H1 (cell line): ENCODE measurements around the gene LDB1. TPM values are rescaled to one million over a fixed set of nuclear protein-coding genes. Genes with fewer than 3 reads are reported as not detected.
A peak's percentile ranks its signal among the peaks of the same experiment; 100 is the strongest.

ENCODE experiments used
- CTCF ChIA-PET: fragments of 300-600 bp; sonication (Branson Sonifier 250); formaldehyde crosslinking; loops from one replicate; lab custom pipeline; 2021; ENCODE audit not compliant: partially characterized antibody; lab: Charles Lee
- POLR2A ChIA-PET: fragments of 300-600 bp; sonication (Branson Sonifier 250); formaldehyde crosslinking; loops from one replicate; lab custom pipeline; 2021; ENCODE audit warnings: inconsistent platforms; ENCODE audit not compliant: partially characterized antibody; lab: Charles Lee
- DNase-seq, 2 experiments: peaks; one replicate each; pipeline versions ENCODE4 v3.0.0 to v3.0.0-alpha.2; 2010 to 2022; ENCODE audit warnings: low spot score in 2 of 2, low read depth in 1 of 2, mixed read lengths in 1 of 2
- FAIRE-seq: peaks from 2 replicates; lab custom pipeline; 2011; peaks lifted over from hg19 to GRCh38; lab: Jason Lieb, UNC
- H2AFZ ChIP-seq: 2 replicates; pipeline ENCODE4 v1.8.1; 2012; ENCODE audit warnings: low read length, inconsistent platforms
- H2AK5ac ChIP-seq: 2 replicates; pipeline ENCODE4 v1.6.1; 2013; ENCODE audit warnings: low read depth, low read length
- H2BK120ac ChIP-seq: replicated peaks from 2 replicates; pipeline ENCODE3; 2013; ENCODE audit warnings: low read depth, low read length, inconsistent platforms
- H2BK12ac ChIP-seq: 2 replicates; pipeline ENCODE4 v1.6.1; 2013; ENCODE audit warnings: low read depth, low read length
- H2BK15ac ChIP-seq: 2 replicates; pipeline ENCODE4 v1.6.1; 2013; ENCODE audit warnings: low read length
- H2BK20ac ChIP-seq: 2 replicates; pipeline ENCODE4 v1.6.1; 2013; ENCODE audit warnings: low read length
- H2BK5ac ChIP-seq: 2 replicates; pipeline ENCODE4 v1.6.1; 2013; ENCODE audit warnings: low read depth, low read length
- H3K14ac ChIP-seq: 2 replicates; pipeline ENCODE4 v1.6.1; 2013; ENCODE audit warnings: inconsistent platforms; ENCODE audit not compliant: insufficient read length
- H3K18ac ChIP-seq: 2 replicates; pipeline ENCODE4 v1.6.1; 2013; ENCODE audit warnings: low read length; ENCODE audit errors: extremely low read depth
- H3K23ac ChIP-seq: 2 replicates; pipeline ENCODE4 v1.6.1; 2013; ENCODE audit warnings: inconsistent platforms; ENCODE audit not compliant: insufficient read length
- H3K23me2 ChIP-seq: 2 replicates; pipeline ENCODE4 v1.6.1; 2013; ENCODE audit warnings: low read depth, low read length
- H3K27ac ChIP-seq: 2 replicates; pipeline ENCODE4 v1.6.1; 2011; ENCODE audit warnings: low read depth, low read length, inconsistent platforms
- H3K27me3 ChIP-seq, 4 experiments: replicated peaks in 1 of 4; 1 replicate in 1 of 4; 2 replicates in 3 of 4; pipeline versions ENCODE4 v1.6.1 to v1.8.1; 2011 to 2013; ENCODE audit warnings: low read length in 3 of 4, mild to moderate bottlenecking in 3 of 4, inconsistent platforms in 2 of 4, mixed read lengths in 2 of 4, moderate library complexity in 1 of 4; ENCODE audit not compliant: control insufficient read depth in 3 of 4, insufficient read depth in 3 of 4; ENCODE audit errors: extremely low read depth in 1 of 4
- H3K36me3 ChIP-seq, 4 experiments: 2 replicates each; pipeline versions ENCODE4 v1.6.1 to v1.8.1; 2011 to 2013; ENCODE audit warnings: mild to moderate bottlenecking in 4 of 4, low read length in 3 of 4, moderate library complexity in 2 of 4, control low read depth in 1 of 4, inconsistent platforms in 1 of 4; ENCODE audit not compliant: insufficient read depth in 4 of 4, control insufficient read depth in 2 of 4
- H3K4ac ChIP-seq: replicated peaks from 2 replicates; pipeline ENCODE3; 2013; ENCODE audit warnings: low read length, low read depth, mixed read lengths, inconsistent platforms; ENCODE audit not compliant: insufficient read length
- H3K4me1 ChIP-seq, 4 experiments: replicated peaks in 1 of 4; 1 replicate in 1 of 4; 2 replicates in 3 of 4; pipeline versions ENCODE4 v1.6.1 to v1.8.1; 2011 to 2013; ENCODE audit warnings: low read length in 3 of 4, inconsistent platforms in 2 of 4, mixed read lengths in 1 of 4; ENCODE audit not compliant: insufficient read depth in 4 of 4, control insufficient read depth in 3 of 4
- H3K4me2 ChIP-seq, 2 experiments: 2 replicates each; pipeline versions ENCODE4 v1.6.1 to v1.8.1; 2011 to 2013; ENCODE audit warnings: low read depth in 2 of 2, low read length in 2 of 2, control low read depth in 1 of 2, inconsistent platforms in 1 of 2, mild to moderate bottlenecking in 1 of 2; ENCODE audit not compliant: insufficient read depth in 1 of 2
- H3K4me3 ChIP-seq, 4 experiments: fragments of 200-600, 300-600 bp in 1 of 4; sonication (generic), shearing (Covaris generic), sonication (Bioruptor Twin) in 1 of 4; 2 replicates each; pipeline versions ENCODE4 v1.5.1 to v1.8.1; 2011 to 2016; ENCODE audit warnings: low read length in 4 of 4, low read depth in 3 of 4, control low read depth in 2 of 4, inconsistent platforms in 2 of 4, mild to moderate bottlenecking in 2 of 4, mixed read lengths in 1 of 4, moderate library complexity in 1 of 4; ENCODE audit not compliant: insufficient read depth in 2 of 4; ENCODE audit errors: extremely low read depth in 1 of 4
- H3K56ac ChIP-seq: replicated peaks from 2 replicates; pipeline ENCODE3; 2013; ENCODE audit warnings: low read depth, mild to moderate bottlenecking, mixed read lengths, low read length, inconsistent platforms; ENCODE audit not compliant: insufficient read length
- H3K79me1 ChIP-seq: 2 replicates; pipeline ENCODE4 v1.6.1; 2013; ENCODE audit warnings: low read depth, low read length, control low read depth
- H3K79me2 ChIP-seq, 2 experiments: 2 replicates each; pipeline versions ENCODE4 v1.6.1 to v1.8.1; 2012 to 2013; ENCODE audit warnings: low read length in 2 of 2, mild to moderate bottlenecking in 2 of 2, inconsistent platforms in 1 of 2; ENCODE audit not compliant: insufficient read depth in 2 of 2, control insufficient read depth in 1 of 2
- H3K9ac ChIP-seq, 4 experiments: replicated peaks in 1 of 4; 1 replicate in 1 of 4; 2 replicates in 3 of 4; pipeline versions ENCODE4 v1.6.1 to v1.8.1; 2011 to 2013; ENCODE audit warnings: low read depth in 3 of 4, low read length in 3 of 4, control low read depth in 2 of 4, mild to moderate bottlenecking in 2 of 4, moderate library complexity in 2 of 4, inconsistent platforms in 1 of 4; ENCODE audit errors: extremely low read depth in 1 of 4
- H3K9me3 ChIP-seq, 2 experiments: 2 replicates each; pipeline versions ENCODE4 v1.6.1 to v1.8.1; 2012 to 2013; ENCODE audit warnings: mild to moderate bottlenecking in 2 of 2, moderate library complexity in 2 of 2, control low read depth in 1 of 2, inconsistent platforms in 1 of 2, low read depth in 1 of 2, low read length in 1 of 2, mixed read lengths in 1 of 2; ENCODE audit not compliant: insufficient read depth in 2 of 2
- H4K20me1 ChIP-seq, 2 experiments: replicated peaks in 1 of 2; 2 replicates each; pipeline versions ENCODE3 to v1.8.1; 2011 to 2013; ENCODE audit warnings: inconsistent platforms in 2 of 2, low read length in 2 of 2, mild to moderate bottlenecking in 1 of 2; ENCODE audit not compliant: insufficient read depth in 2 of 2, control insufficient read depth in 1 of 2
- H4K5ac ChIP-seq: 2 replicates; pipeline ENCODE4 v1.6.1; 2013; ENCODE audit warnings: low read length, low read depth, mixed read lengths, inconsistent platforms; ENCODE audit not compliant: insufficient read length
- H4K8ac ChIP-seq: 2 replicates; pipeline ENCODE4 v1.8.0; 2013; ENCODE audit warnings: mild to moderate bottlenecking, moderate library complexity, low read length, inconsistent platforms; ENCODE audit not compliant: insufficient read depth; ENCODE audit errors: extremely low read depth
- H4K91ac ChIP-seq: replicated peaks from 2 replicates; pipeline ENCODE3; 2013; ENCODE audit warnings: low read length, mixed read lengths, inconsistent platforms; ENCODE audit not compliant: insufficient read length
- GABPA ChIP-seq: IDR thresholded peaks from 2 replicates; pipeline ENCODE4 v1.6.1; 2011; ENCODE audit warnings: mild to moderate bottlenecking, low read length, moderate library complexity, borderline replicate concordance; ENCODE audit not compliant: insufficient read depth
- GTF2F1 ChIP-seq: IDR thresholded peaks from 2 replicates; pipeline ENCODE4 v1.6.1; 2012; ENCODE audit warnings: low read depth, low read length, improper control_type of control experiment, borderline replicate concordance
- NANOG ChIP-seq: IDR thresholded peaks from 2 replicates; pipeline ENCODE4 v1.6.1; 2011; ENCODE audit warnings: low read length, low read depth, mild to moderate bottlenecking, inconsistent platforms; ENCODE audit not compliant: insufficient read depth, poor library complexity, severe bottlenecking
- PHF8 ChIP-seq: fragments of 200-600 bp; sonication (generic); conservative IDR thresholded peaks from 2 replicates; pipeline ENCODE4 v1.7.1; 2012; ENCODE audit warnings: low read depth, mild to moderate bottlenecking, inconsistent platforms, low read length, moderate library complexity
- SIN3A ChIP-seq, 2 experiments: IDR thresholded peaks in 1 of 2; conservative IDR thresholded peaks in 1 of 2; 2 replicates each; pipeline ENCODE4 v1.6.1; 2011 to 2012; ENCODE audit warnings: low read length in 2 of 2, improper control_type of control experiment in 1 of 2, low read depth in 1 of 2, mild to moderate bottlenecking in 1 of 2
- SIRT6 ChIP-seq: IDR thresholded peaks from one replicate; pipeline ENCODE4 v1.7.1; 2012; ENCODE audit warnings: low read length, inconsistent platforms
- SUZ12 ChIP-seq: fragments of 200-600 bp; sonication (generic); IDR thresholded peaks from 2 replicates; pipeline ENCODE4 v1.6.1; 2012; ENCODE audit warnings: mild to moderate bottlenecking, inconsistent platforms, low read length, moderate library complexity, mixed read lengths
- WGBS, 2 experiments: shearing (Covaris generic) in 1 of 2; methylation state at CpG; one replicate each; pipeline versions ENCODE4 v1.1.6 to v1.1.7; 2013 to 2015; ENCODE audit warnings: low lambda C conversion rate in 2 of 2, mixed read lengths in 2 of 2, inconsistent platforms in 1 of 2, low coverage in 1 of 2, missing lambda C conversion rate in 1 of 2; ENCODE audit not compliant: insufficient replicate concordance in 2 of 2, insufficient coverage in 1 of 2, insufficient read length in 1 of 2; ENCODE audit errors: extremely low coverage in 1 of 2, missing lambda C conversion rate in 1 of 2; 5-methylcytosine and 5-hydroxymethylcytosine counted together
- polyA plus RNA-seq, 7 experiments: library from polyadenylated mRNA; depleted of rRNA in 3 of 7; stranded (reverse) in 5 of 7; unstranded in 2 of 7; fragments of >200 nt in 5 of 7; fragments of 200-250 nt in 2 of 7; gene quantifications; 1 replicate in 5 of 7; 2 replicates in 1 of 7; 4 replicates in 1 of 7; pipeline versions ENCODE4 v1.2.1 to v1.2.3, GENCODE V29; 2011 to 2013; ENCODE audit warnings: missing spikeins in 2 of 7, mixed read lengths in 2 of 7
- total RNA-seq: library from RNA; stranded (reverse); fragmentation: NEBNext Ultra II Directional; extraction: Animal tissue kit (Norgen Biotek cat#: 25700); gene quantifications from 2 replicates; pipeline ENCODE4 v1.2.1, GENCODE V29; 2021

Gene LDB1
- total and polyA plus RNA-seq, 2 of the 8 experiments (the other 6 are each of a cell fraction or from before 2014, with no cell fraction given) = 88.4 to 138 TPM

DNA sequence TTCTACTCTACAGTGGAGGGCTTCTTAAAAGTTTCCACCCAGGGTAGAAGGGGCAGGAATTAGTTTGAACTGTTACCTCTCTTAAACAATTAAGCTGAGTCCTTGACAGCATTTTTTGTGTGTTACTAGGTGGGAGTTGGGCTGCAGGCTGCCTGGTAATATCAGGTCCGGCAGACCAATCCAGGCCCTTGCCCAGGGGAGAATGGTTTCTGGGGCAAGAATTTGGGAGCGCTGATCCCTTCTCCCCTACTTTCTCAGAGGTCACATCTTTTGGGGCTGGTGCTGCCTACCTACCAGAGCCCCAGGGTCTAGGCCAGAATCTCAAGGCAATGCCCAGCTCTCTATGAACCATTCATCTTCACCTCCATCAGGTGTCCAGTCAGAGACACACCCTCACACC lies 14.2 kb upstream of the LDB1 start:
- H3K27ac ChIP-seq = no peak overlapping the region
- peak overlapping the region; percentile 90 to 94 for H3K4me2 ChIP-seq
- H3K4ac ChIP-seq = no peak overlapping the region
- H2BK12ac ChIP-seq = no peak overlapping the region
- H2BK20ac ChIP-seq = no peak overlapping the region
- no peaks in the 10 kb centered on the region for H3K27me3 ChIP-seq
- CTCF ChIA-PET = interaction anchor here (0.6 to 1.6 kb wide), 5 partner anchors 12 to 21 kb away, joined by 3 to 6 read pairs (median 3); no protein-coding TSS in a partner anchor
- no peak for DNase-seq
- no peak overlapping the region for H4K91ac ChIP-seq
- no peak overlapping the region for H2AFZ ChIP-seq
- peaks cover 10% of the 10 kb centered on the region; the same call in 1 of the 2 replicates for H3K23me2 ChIP-seq
- POLR2A ChIA-PET = interaction anchor here (0.7 to 20.0 kb wide), 11 partner anchors 10 to 316 kb away, joined by 3 to 408 read pairs (median 6); partner anchors contain the start of genes NOLC1 and OGA
- H3K18ac ChIP-seq = no peak overlapping the region; the same call in 1 of the 2 replicates
- 84% methylated on average over 2 of the region's 2 CpGs; no CpG with 5 or more reads in 1 of the 2 experiments for WGBS, 2 experiments
- peaks cover 0 to 12% (median 3%) of the 10 kb centered on the region in 4 experiments; a peak in 4 of 7 replicates for H3K4me1 ChIP-seq
- H2BK120ac ChIP-seq = no peak overlapping the region
- H3K79me2 ChIP-seq = peaks cover 39 to 65% of the 10 kb centered on the region in 2 experiments
- H2BK15ac ChIP-seq = no peak overlapping the region
- no peak for FAIRE-seq
- H3K36me3 ChIP-seq = peaks cover 17 to 22% (median 20%) of the 10 kb centered on the region in 4 experiments
- H3K23ac ChIP-seq = no peak overlapping the region
- H4K8ac ChIP-seq = no peak overlapping the region
- H2BK5ac ChIP-seq = no peak overlapping the region
- H3K56ac ChIP-seq = no peak overlapping the region
- peak overlapping the region; percentile 75 to 95 (median 86); a peak in 6 of 8 replicates for H3K4me3 ChIP-seq
- H4K5ac ChIP-seq = no peak overlapping the region
- H3K79me1 ChIP-seq = peaks cover 15% of the 10 kb centered on the region
- no peak overlapping the region for H2AK5ac ChIP-seq
- H3K9ac ChIP-seq = peak overlapping the region in 2 of 4 experiments; percentile 97 to 98; a peak in 4 of 7 replicates
- H3K14ac ChIP-seq = no peak overlapping the region
- H3K9me3 ChIP-seq = no peaks in the 10 kb centered on the region
- peaks cover 28 to 33% of the 10 kb centered on the region in 2 experiments for H4K20me1 ChIP-seq
- TF ChIP-seq NANOG = no peak
- no peak for TF ChIP-seq SUZ12
- TF ChIP-seq SIRT6 = no peak
- TF ChIP-seq SIN3A (conservative IDR thresholded peaks at IDR 0.05 in 1 of 2, IDR thresholded peaks at IDR 0.05 in 1 of 2; ENCODE audit: low read depth in 1 of 2, low read length in 2 of 2) = no peak
- TF ChIP-seq GTF2F1 = no peak
- TF ChIP-seq PHF8 = no peak
- no peak for TF ChIP-seq GABPA
